HG03159 (cell line): Measurements from ENCODE around the gene STUM.
"Not testable (repeated sequence)": the region's sequence is repeated elsewhere in the genome, so short reads cannot be mapped to it uniquely, and the experiment has no call there.

Experiments
- ATAC-seq: cut with Tn5 transposase; IDR thresholded peaks from one replicate; pipeline ENCODE4 v1.9.1; 2021; ENCODE audit warnings: mild to moderate bottlenecking, moderate library complexity; ENCODE audit not compliant: unreplicated experiment

Gene STUM

DNA sequence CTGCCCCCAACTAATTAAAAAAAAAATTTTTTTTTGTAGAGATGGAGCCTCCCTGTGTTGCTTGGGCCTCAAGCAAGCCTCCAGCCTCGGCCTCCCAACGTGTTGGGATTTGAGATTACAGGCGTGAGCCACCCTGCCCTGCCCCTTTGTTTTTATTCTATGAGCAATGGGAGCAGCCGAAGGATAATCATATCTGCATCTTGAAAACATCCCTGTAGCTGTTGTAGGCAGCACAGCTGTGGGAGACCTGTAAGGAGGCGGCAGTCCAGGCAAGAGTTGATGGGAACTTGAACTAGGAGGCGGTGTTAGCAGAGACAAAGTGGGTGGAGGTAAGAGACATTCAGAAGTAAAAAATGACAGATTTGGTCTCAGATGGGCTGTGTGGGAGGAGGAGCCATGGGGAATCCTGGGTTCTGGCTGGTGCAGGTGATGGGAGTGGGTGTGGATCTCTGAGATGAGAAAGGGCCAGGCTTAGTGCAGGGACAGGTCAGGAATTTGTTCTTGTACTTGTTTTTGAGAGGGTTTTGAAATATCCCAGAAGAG is 31.3 kb downstream of the STUM start:
- ATAC-seq, result no peak

DNA sequence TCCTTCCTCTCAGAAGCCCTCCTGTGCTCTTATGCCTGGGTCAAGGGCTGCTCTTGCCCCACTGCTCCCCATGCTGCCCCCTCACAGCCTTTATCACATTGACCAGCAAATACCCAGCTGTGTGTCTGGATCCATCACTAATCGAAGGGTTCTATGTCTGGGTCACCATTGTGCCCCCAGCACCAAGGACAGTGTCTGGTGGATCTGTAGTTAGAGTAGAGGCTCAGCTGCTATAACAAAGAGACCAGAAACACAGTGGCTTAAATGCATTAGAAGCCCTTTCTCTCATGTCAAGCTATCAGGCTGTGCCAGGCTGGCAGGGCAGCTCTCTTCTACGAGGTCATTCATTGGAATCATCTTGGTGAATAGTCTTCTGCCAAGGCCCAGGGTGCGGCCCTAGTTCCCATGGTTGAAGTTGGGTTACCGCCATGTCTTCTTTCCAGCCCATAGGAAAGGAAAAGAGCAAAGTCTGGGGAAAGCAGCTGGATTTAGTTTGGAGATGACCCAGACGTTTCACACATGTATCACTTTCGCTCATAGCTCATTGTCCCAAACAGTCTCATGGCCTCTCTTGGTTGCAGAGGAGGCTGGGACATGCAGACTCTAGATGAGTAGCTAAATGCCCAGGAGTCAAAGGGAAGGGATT is 32.2 kb downstream of the STUM start:
- ATAC-seq, result no peak

DNA sequence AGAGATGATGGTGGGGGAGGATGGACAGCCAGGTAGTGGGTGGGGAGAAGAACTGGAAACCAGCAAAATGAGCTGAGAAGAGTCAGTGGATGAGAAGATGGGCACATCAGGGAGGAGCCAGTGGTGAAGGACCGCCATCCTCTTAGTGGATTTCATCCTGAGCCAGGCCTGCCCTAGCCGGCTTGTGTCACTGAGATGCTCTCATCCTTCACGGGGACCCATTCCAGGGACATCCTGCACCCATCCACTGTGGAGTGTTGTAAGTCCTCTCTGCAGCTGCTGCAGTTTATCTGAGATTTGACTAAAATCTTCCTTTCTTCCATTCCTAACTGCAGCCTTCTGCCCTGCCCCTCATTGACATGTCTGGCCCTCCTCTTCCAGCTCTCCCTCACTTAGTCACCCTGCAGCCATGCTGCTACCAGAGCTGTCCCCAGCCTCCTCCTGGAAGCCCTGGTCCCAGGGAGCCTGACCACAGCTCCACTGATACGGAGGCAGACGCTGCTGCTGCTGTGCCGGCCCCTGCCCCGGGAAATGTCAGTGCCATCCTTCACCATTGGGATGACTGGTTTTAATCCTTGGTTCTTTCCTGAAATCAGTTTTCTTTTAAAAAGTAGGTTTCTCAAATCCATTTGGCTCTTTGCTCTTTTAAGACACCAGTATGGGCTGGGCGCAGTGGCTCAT is 33.2 kb downstream of the STUM start:
- ATAC-seq, result no peak

DNA sequence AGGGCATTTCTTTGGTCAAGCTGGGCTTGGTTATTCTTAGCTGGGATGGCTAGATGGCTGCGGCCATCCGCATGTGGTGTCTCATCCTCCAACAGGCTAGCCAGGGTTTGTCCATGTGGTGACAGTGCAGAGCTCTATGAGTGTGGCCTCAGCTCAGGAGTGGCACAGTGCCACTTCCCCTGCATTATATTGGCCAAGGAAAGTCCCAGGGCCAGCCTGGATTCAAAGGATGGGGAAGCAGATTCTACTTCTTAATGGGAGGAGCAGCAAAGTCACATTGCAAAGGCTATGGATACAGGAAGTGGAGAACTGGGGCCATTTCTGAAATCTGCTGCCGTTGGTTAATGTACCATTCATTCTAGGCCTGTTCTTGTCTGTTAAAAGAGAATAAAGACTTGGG is 34.4 kb downstream of the STUM start:
- ATAC-seq, result no peak

DNA sequence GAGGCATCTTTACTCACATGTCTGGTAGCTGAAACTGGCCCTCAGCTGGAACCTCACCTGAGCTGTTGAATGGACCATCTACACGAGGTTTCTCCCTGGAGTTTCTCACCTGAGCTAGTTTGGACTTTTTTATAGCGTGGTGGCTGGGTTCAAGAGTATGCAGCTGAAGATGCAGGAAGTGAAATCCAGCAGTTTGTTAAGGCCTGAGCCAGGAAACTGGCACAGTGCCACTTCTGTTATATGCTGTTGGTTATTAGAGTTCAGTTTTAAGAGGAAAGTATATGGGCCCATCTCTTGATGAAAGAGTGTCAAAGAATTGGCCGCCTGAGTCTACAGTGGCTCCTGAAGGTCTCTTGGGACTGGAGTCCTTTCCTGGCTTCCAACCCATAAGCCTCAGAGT is 35.6 kb downstream of the STUM start:
- no peak for ATAC-seq

DNA sequence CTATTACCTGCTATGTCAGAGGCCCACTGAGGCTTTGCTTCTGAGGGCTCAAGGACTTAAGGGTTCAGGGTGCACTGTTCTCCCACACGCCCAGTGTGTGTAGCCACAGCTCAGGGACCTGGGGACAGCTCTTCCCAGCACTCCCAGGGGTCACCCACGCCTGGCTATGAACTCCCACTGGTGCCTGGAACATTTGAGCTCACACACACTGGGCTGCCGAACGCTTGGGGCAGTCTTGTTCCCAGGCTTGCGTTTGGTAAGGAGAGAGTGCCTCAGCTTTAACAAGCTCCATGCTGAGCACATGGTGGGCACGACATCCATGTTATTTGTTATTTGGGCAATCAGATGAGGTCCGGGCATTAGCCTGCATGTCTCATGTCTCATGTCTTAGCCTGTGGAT is 37.6 kb downstream of the STUM start:
- no peak for ATAC-seq

DNA sequence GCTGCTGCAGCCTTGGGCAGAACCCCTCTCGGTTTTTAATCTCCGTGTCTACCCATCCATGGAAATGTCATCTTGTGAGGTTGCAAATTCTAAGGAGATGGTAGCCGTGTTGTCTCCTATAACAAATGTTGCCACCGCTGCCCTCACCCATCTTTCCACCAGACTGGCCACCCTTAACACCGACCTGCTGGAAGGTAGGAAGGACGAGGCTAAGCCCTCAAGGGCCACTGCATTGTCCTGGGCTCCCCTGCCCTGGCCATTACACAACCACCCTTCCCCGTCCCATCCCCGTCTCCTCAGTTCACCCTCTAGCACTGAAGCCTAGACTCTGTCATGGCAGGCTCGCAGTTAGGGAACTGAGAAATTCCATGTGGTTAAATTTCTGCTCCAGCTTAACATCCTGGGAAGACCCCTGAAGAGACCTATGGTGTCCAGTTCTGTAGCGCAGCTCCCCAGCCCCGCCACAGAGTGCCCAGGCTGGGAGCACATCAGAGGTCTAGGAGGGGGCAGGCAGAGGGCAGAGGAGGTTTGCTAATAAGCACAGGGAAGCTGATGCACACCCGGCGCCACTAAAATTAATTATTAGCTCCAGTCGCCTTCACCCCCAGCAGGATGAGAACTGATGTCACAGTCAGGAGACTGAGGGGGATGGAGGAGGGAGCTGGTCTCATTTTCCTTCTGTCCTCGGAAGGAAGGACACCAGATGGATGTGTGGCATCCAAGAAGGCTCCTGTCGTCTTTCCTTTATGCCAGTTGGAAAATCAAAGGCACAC is 38.3 kb downstream of the STUM start:
- no peak for ATAC-seq

DNA sequence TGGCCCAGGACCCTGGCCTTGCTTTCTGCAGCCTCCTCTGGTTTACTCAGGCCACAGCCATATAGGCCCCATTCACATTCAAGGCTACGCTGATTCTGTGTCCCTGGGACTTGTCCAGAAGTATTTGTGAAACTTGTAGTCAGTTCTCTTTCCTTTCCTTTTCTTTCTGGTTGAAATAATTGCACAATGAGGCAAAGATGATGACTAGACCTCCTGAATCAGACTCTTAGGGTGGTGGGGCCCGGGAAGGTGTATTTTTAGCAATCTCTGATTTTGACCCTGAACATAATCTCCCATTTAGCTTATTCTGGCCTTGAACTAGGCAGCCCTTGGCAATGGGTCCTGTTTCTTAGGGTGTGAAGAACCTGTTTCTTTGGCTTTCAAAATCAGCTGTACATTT is 39.9 kb downstream of the STUM start:
- ATAC-seq, result no peak

DNA sequence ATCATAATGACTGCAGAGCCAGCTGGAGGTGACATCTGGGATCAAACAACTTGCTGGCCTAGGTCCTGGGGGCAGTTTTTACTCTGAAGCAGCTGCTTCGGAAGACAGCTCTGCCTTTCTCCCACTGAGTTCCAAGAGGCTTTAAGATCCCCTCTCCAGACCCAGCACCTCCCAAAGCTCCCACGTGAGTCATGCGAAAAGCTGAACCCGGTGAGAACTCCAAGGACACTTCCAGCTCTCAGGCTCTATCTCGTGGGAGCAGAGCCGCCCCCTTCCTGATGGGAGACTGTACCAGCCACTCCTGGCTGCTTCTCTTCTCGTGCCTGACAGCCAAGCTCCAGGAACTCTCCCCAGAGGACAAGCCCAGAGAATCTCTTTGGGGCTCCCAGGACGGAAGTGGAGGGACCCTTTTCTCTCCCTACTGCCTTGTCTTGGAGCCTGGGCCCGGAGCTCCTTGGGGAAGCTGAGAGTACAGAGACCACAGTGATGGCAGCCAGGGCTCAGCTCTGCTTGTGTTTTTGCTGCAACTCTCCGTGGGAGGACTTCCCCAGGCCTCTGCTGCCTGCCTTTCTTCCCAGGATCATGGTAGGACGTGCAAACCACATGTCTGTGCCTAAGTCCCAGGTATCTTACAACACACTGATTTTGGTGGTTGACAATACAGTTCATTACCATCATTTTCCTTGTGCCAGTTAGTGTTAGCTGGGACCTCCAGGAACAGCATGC is 40.6 kb downstream of the STUM start:
- no peak for ATAC-seq

DNA sequence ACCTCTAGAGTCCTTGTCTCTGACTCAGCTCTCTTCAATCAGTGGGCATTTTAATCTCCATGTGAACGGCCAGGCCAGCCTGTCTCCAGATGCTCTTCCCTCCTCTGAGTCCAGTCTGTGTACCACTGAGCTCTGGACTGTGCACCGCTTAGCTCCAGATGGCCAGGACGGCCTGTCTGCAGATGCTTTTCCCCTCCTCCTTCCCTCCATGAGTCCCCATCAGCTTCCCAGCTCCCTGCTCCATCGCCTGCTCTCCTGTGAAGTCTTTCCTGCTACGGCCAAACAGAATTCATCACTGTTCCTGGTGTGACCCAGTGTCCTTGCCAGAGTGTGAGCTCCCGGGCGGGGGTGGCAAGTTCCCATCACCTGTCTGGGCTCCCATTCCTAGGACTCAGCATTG is 42.0 kb downstream of the STUM start:
- ATAC-seq, result no peak

DNA sequence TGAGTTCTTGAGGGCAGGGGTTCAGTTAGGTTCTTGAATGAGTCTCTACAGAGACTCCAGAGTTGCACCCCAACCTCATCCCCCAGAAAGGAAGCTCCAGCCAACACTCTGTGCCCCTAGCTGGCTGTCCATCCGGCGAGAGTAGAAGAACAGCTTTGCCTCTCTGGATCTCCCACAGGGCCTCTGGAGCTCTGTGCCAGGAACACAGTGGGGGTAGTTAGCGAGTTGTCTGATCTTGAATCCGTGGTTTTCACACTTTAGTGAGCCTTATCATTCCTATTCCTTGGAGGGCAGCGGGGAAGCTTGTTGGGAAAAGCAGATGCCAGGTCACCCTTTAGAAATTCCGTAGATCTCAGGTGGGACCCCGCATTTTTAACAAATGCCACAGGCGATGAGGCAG is 45.0 kb downstream of the STUM start:
- ATAC-seq, result no peak

DNA sequence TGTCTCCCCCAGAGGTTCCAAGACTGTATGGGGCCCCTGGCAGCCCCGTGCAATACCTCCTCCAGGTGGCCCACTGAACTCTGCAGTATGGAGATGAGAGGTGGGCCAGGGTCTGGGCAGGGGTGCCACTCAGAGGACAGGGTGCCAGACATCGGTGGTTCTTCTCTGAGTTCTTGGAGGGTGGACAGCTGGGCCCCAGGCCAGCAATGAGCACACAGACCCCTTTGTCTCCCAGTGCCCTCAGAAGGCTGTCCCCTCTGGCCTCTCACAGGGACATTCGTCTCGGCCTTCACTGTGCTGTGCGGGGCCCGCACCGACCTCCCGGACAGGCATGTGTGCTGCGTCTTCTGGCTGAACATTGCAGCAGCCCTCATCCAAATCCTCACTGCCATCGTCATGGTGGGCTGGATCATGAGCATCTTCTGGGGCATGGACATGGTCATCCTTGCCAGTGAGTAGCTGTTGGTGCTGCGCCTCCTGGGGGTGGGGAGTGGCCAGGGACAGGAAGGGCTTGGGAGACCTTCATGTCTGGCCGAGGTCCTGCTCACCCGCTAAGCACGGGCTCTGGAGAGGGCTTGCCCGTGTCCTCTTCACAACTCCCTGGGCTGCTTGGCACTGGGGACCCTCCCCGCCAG is 48.1 kb downstream of the STUM start:
- ATAC-seq, result no peak

DNA sequence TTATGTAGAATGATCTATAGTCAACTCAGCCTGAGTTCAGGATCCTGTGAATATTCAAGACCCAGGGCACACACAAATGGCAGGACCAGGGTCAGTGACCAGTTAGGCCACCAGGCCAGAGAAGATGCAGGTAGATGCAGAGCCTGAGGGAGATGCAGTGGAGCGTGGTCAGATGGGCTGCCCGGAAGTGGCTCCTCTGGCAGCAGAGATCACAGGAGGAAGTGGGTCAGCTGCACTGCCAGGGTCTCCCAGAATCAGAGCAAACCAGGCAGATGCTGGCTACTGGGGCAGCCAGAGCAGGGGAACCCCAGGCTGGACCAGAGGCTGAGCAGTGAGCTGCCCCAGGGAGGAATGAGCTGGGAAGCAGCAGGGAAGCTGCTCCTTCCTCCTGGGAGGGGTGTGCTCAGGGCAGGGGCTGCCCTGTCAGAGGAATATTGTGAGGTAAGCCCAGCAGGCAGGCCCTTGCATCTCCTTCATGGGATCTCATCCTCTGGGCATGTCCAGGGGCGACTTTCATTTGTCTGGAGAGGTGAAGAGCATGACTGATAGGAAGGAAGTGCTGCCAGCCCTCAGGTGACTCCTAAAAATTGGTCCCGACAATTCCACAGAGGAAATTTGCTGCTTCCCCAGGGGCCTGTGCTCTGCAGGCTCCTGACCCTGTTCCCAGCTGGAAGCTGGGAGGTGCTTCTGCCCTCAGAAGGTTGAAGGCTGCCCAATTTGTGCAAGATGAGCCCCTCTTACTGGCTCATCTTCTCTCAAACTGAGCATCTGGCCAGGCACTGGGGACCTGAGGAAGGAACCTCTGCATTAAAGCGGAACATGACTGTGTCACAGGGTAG is 49.3 kb downstream of the STUM start:
- ATAC-seq, result no peak

DNA sequence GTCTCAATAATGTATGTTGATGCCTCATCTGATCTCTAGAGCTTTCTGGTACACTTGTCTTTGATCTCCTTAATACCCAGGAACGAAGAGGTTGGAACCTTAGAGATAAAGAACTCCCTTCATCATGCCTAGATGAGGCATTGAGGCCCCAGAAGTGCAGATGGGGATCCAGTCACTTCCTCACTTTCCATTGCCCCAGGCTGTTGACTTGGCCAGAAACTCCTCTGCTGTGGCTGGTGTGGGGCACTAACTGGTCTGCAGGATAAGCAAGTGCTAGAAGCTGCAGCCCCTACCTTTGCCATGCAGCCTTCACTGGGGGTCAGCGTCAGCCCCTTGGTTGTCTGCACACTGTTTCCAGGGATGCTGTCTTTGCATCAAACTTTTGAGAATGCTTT is 49.9 kb downstream of the STUM start:
- no peak for ATAC-seq

DNA sequence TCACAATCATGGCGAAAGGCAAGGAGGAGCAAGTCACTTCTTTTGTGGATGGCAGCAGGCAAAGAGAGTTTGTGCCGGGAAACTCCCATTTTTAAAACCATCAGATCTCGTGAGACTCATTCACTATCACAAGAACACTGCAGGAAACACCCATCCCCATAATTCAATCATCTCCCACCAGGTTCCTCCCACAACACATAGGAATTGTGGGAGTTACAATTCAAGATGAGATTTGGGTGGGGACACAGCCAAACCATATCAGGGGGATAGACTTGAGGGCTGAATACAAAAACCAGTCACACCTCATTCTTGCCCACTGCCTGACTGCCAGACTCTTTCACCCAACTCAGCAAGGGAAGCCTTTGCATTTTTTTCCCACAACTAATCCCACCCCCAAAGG is 50.4 kb downstream of the STUM start:
- ATAC-seq, result not testable (repeated sequence)

DNA sequence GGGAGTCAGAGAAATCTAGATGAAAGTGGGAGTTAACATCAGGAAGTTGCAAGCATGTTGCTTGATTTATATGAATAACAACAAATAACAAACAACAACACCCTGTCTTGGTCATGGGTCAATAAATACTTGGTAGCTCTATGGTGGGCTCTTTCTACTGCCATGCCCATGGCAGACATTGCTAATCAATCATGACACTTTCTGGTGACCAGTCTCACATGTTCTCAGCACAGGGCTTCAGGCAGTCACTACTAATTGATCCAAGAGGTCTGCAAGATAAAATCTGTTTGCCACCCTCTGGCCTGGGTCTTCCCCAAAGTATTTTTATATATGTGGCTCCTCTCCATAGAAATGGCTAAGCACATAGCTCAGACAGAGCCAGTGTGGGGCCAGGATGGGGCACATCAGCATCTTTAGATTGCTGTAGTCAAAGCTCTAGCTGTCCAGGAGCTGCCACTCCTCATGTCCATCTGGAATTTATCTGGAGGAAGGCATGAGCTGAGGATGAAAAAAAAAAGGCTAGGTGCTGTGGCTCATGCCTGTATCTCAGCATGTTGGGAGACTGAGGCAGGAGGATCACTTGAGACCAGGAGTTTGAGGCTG is 51.2 kb downstream of the STUM start:
- no peak for ATAC-seq

DNA sequence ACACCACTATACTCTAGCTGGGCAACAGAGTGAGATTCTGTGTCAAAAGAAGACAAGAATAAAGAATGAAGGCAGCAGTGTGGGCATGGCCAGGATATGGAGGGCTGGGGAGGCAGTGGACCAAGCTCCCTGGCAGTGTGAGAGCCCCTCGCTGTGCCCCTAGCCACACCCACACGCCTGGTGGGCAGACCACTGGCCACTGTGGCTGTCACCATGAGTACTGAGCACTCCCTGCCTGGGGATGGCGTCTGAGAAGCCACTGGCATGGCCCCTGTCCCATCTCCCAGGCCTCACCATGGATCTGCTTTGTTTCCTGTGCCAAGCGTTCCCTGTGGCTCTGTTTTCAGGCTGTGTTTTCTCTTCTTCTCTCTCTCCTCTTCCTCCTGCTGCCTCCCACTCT is 51.7 kb downstream of the STUM start:
- no peak for ATAC-seq

DNA sequence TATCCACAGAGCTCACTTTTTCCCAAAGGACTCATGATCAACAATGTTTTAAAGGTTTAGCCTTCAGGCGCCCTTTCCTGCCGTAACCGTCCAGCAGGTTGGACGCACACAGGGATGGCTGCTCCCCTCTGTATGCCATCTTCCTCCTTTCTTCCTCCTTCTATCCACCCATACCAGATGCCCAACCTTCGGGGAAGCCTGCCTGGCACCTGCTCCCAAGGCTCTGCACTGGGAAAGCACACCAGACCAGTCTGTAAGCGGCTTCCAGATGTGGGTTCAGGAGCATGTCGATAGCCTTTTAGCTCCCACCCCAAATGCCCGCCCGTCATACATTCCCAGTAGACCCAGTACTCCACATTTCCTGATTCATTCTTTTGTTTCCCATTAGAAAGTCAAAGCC is 52.9 kb downstream of the STUM start:
- ATAC-seq, result no peak

DNA sequence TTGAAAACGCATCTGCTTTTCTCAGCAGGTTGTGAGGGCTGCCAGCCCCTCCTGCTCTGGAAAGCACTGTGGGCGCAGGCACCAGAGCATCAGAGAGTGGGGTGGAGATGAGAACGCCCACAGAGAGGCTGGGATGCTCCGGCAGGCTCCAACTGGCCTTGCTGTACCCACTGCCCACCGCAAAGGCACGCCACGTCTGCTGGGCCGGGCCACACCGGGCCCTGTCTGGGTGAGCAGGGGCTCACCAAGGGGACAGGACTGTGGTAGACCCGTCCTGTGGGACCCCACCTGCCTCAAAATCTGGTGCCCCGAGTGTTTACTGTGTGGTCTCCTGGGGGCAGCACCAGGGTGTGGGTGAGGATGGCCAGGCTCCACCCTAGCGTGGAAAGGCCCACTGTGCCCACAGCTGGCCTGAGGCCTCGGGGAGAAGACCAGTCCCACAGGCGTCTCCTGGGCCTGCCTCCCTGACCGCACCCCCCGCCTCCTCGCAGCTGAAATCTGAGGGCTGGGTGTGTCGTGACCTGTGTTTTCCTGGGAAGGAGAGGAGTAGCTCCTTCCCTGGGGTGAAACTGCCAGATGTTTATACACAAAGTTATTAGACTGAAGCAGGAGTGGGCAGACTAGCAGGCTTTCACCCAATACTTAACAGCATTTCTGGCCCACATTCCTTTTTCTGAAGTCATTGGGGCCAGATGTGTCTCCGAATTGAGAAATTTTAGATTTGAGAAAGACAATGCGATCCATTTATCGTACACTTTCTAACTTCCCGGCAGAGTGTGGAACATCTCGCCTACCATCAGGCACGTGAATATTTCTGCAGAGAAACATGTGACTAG is 53.8 kb downstream of the STUM start:
- ATAC-seq, result no peak
